Inferior parietal cortex (tissue), 1 donor: ENCODE results near the gene CARD16.

Source experiments
- DNase-seq: peaks from one replicate; pipeline ENCODE4 v3.0.0-alpha.2; 2016; ENCODE audit errors: extremely low spot score

Gene CARD16

DNA sequence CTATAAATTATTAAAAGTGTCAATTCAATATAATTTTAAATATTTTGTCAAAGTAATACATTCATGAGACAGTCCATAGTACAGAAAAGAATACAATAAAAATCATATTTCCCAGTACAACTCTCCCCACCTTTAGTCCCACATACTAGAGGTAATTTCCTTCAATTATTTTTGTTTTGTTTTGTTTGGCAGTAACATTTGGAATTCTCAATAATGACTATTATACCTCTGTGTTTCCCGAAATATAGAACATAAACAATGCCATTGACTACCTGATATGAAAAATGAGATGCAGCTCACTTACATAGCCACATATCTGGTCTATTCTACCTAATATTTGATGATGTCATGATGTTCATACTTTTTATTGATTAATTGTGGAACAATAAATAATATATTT lies 52.4 kb downstream of the CARD16 start:
- DNase-seq: no peak

- DNase-seq: no peak
These were observed 53.1 kb downstream of the CARD16 start for GRCh38 chr11:104991994-104992393.
